K562 (cell line): ENCODE data around the gene STUM. TPM values are rescaled to one million over a fixed set of nuclear protein-coding genes. Genes with fewer than 3 reads are reported as not detected.

Experiments used
- ATAC-seq: fragments of 200-7000 bp; cut with Tn5 transposase; 3 replicates; pipeline ENCODE4 v1.9.1; 2020; ENCODE audit warnings: moderate library complexity
- BruUV-seq: library from RNA; stranded (reverse); fragments of 400-500 nt; replicated peaks from 2 replicates; lab custom pipeline; 2021; lab: Mats Ljungman, UMichigan
- CTCF ChIA-PET: fragments of 300-600 bp; formaldehyde crosslinking; extraction: SDS; loops from one replicate; lab custom pipeline; 2021; ENCODE audit warnings: low intra/inter-chr PET ratio; lab: Yijun Ruan, JAX
- POLR2A ChIA-PET: fragments of 300-600, 350-650 bp; sonication (Branson Sonifier 250); formaldehyde crosslinking; extraction: SDS; loops from one replicate; lab custom pipeline; 2021; ENCODE audit warnings: antibody characterized with exemption, inconsistent platforms; lab: Yijun Ruan, JAX
- DNase-seq, 4 experiments: peaks; one replicate each; pipeline versions ENCODE4 v3.0.0 to v3.0.0-alpha.2; 2011 to 2018; ENCODE audit warnings: low spot score in 3 of 4, mixed read lengths in 3 of 4; ENCODE audit errors: extremely low read depth in 1 of 4
- FAIRE-seq: peaks from 2 replicates; lab custom pipeline; 2011; peaks lifted over from hg19 to GRCh38; lab: Jason Lieb, UNC
- H2AFZ ChIP-seq: 2 replicates; pipeline ENCODE4 v1.6.0; 2011; ENCODE audit warnings: low read depth, low read length, control low read depth, inconsistent platforms
- H3K27ac ChIP-seq: fragments of 200-600 bp; 3 replicates; pipeline ENCODE4 v1.8.0; 2011; ENCODE audit warnings: low read depth, mild to moderate bottlenecking, control low read depth, inconsistent platforms, low read length, moderate library complexity, mixed read lengths; ENCODE audit errors: extremely low read depth
- H3K27me3 ChIP-seq, 2 experiments: fragments of 300-600 bp in 1 of 2; 2 replicates in 1 of 2; 3 replicates in 1 of 2; pipeline versions ENCODE4 v1.6.0 to v1.8.0; 2011; ENCODE audit warnings: inconsistent platforms in 2 of 2, low read length in 2 of 2, mild to moderate bottlenecking in 1 of 2, mixed read lengths in 1 of 2, moderate library complexity in 1 of 2; ENCODE audit not compliant: control insufficient read depth in 2 of 2, insufficient read depth in 2 of 2
- H3K36me3 ChIP-seq: fragments of 300-600 bp; 3 replicates; pipeline ENCODE4 v1.8.0; 2011; ENCODE audit warnings: mild to moderate bottlenecking, low read length, inconsistent platforms; ENCODE audit not compliant: control insufficient read depth, insufficient read depth
- H3K4me1 ChIP-seq, 2 experiments: fragments of 200-600 bp in 1 of 2; replicated peaks in 1 of 2; 2 replicates in 1 of 2; 3 replicates in 1 of 2; pipeline versions ENCODE4 v1.5.1 to v1.8.0; 2011; ENCODE audit warnings: inconsistent platforms in 2 of 2, low read length in 2 of 2, mild to moderate bottlenecking in 1 of 2, mixed read lengths in 1 of 2, moderate library complexity in 1 of 2; ENCODE audit not compliant: control insufficient read depth in 2 of 2, insufficient read depth in 2 of 2
- H3K4me2 ChIP-seq: 2 replicates; pipeline ENCODE4 v1.6.1; 2011; ENCODE audit warnings: low read length, control low read depth, inconsistent platforms, mixed read lengths; ENCODE audit not compliant: insufficient read depth
- H3K4me3 ChIP-seq: fragments of 200-600 bp; sonication (generic), shearing (Covaris generic); 2 replicates; pipeline ENCODE4 v1.5.1; 2016; ENCODE audit warnings: control low read depth, inconsistent platforms
- H3K79me2 ChIP-seq: fragments of 200-600 bp; 3 replicates; pipeline ENCODE4 v1.8.0; 2011; ENCODE audit warnings: low read length, inconsistent platforms; ENCODE audit not compliant: control insufficient read depth, insufficient read depth
- H3K9ac ChIP-seq, 2 experiments: 2 replicates each; pipeline versions ENCODE4 v1.6.0 to v1.6.1; 2011; ENCODE audit warnings: low read depth in 2 of 2, low read length in 2 of 2, control low read depth in 1 of 2, inconsistent platforms in 1 of 2, mild to moderate bottlenecking in 1 of 2, mixed read lengths in 1 of 2; ENCODE audit not compliant: insufficient read depth in 1 of 2
- H3K9me1 ChIP-seq: one replicate; pipeline ENCODE4 v1.6.0; 2011; ENCODE audit warnings: inconsistent platforms, mild to moderate bottlenecking, low read length, moderate library complexity; ENCODE audit not compliant: control insufficient read depth, insufficient read depth
- H3K9me3 ChIP-seq: replicated peaks from 2 replicates; pipeline ENCODE4 v1.5.1; 2011; ENCODE audit warnings: low read depth, low read length, inconsistent platforms; ENCODE audit not compliant: control insufficient read depth, insufficient read depth
- H4K20me1 ChIP-seq: replicated peaks from 2 replicates; pipeline ENCODE4 v1.6.1; 2011; ENCODE audit warnings: low read length, inconsistent platforms, mixed read lengths; ENCODE audit not compliant: control insufficient read depth, insufficient read depth
- ARNT ChIP-seq, 2 experiments: fragments of 450-650 bp; IDR thresholded peaks; 2 replicates each; pipeline ENCODE4 v1.6.1; 2016; ENCODE audit warnings: mild to moderate bottlenecking in 1 of 2
- CBFA2T3 ChIP-seq: fragments of 450-650 bp; IDR thresholded peaks from 2 replicates; pipeline ENCODE4 v1.6.1; 2017
- HDAC1 ChIP-seq, 2 experiments: fragments of 450-650 bp; IDR thresholded peaks; 2 replicates each; pipeline ENCODE4 v1.6.1; 2016 to 2017; ENCODE audit warnings: inconsistent platforms in 1 of 2, mild to moderate bottlenecking in 1 of 2, moderate library complexity in 1 of 2
- HNRNPLL ChIP-seq: fragments of 200-400 bp; formaldehyde crosslinking; IDR thresholded peaks from 2 replicates; pipeline ENCODE4 v1.6.1; 2017; ENCODE audit warnings: low read length, low read depth, mild to moderate bottlenecking; ENCODE audit not compliant: poor library complexity, severe bottlenecking
- HOXB6 ChIP-seq: fragments of 250-450 bp; sonication (Bioruptor Pico); IDR thresholded peaks from 2 replicates; pipeline ENCODE4 v1.5.1; 2022; ENCODE audit warnings: mild to moderate bottlenecking, borderline replicate concordance
- NR1H2 ChIP-seq: sonication (generic); formaldehyde crosslinking; IDR thresholded peaks from 2 replicates; pipeline ENCODE4 v1.4.0; 2020; ENCODE audit warnings: mild to moderate bottlenecking, missing genetic modification reagents
- STAT5B ChIP-seq: fragments of 250-450 bp; sonication (Bioruptor Pico); IDR thresholded peaks from 2 replicates; pipeline ENCODE4 v1.8.0; 2021; ENCODE audit warnings: mild to moderate bottlenecking, inconsistent platforms
- ZNF133 ChIP-seq: fragments of 250-450 bp; sonication (Bioruptor Pico); IDR thresholded peaks from 2 replicates; pipeline ENCODE4 v1.4.0; 2020; ENCODE audit warnings: mild to moderate bottlenecking
- ZNF140 ChIP-seq: fragments of 250-450 bp; sonication (Bioruptor Pico); IDR thresholded peaks from 2 replicates; pipeline ENCODE4 v1.8.0; 2021; ENCODE audit warnings: moderate library complexity, mild to moderate bottlenecking, inconsistent platforms
- ZNF165 ChIP-seq: fragments of 250-450 bp; sonication (Bioruptor Pico); IDR thresholded peaks from 2 replicates; pipeline ENCODE4 v1.4.0; 2020; ENCODE audit warnings: borderline replicate concordance
- ZNF184 ChIP-seq: sonication (generic); formaldehyde crosslinking; IDR thresholded peaks from 2 replicates; pipeline ENCODE4 v1.5.0; 2020; ENCODE audit warnings: missing genetic modification reagents
- ZNF316 ChIP-seq: fragments of 450-650 bp; IDR thresholded peaks from 2 replicates; pipeline ENCODE4 v1.6.1; 2016
- ZNF668 ChIP-seq: fragments of 250-450 bp; sonication (Bioruptor Pico); IDR thresholded peaks from 2 replicates; pipeline ENCODE4 v1.8.0; 2022; ENCODE audit warnings: mild to moderate bottlenecking, inconsistent platforms
- ZNF778 ChIP-seq: fragments of 450-650 bp; formaldehyde crosslinking; IDR thresholded peaks from 2 replicates; pipeline ENCODE4 v1.4.0; 2020; ENCODE audit warnings: mild to moderate bottlenecking, moderate library complexity
- WGBS: fragments of 100-300 bp; shearing (Covaris generic); methylation state at CpG from one replicate; pipeline ENCODE4 v1.1.6; 2016; ENCODE audit warnings: low coverage, mixed read lengths; ENCODE audit not compliant: insufficient coverage; ENCODE audit errors: missing lambda C conversion rate; 5-methylcytosine and 5-hydroxymethylcytosine counted together
- in situ Hi-C: fragments of 300-500 bp; cut with MboI; formaldehyde crosslinking; loops from 4 replicates; pipeline ENCODE4 v1.15.0; 2018; ENCODE audit warnings: inconsistent platforms, mixed read lengths
- intact Hi-C: fragments of 100-400 bp; cut with micrococcal nuclease; formaldehyde crosslinking; loops from 2 replicates; pipeline ENCODE4 v1.14.2; 2022
- polyA plus RNA-seq, 8 experiments: library from polyadenylated mRNA; depleted of rRNA in 4 of 8; stranded (reverse) in 5 of 8; unstranded in 3 of 8; fragments of >200 nt; fragmentation: Nextera tagmentation in 2 of 8; fragmentation: Illumina TruSeq in 1 of 8; extraction: Ambion mirVana in 2 of 8; extraction: Trizol in 1 of 8; gene quantifications; 2 replicates each; pipeline versions ENCODE4 v1.2.1 to v1.2.3, GENCODE V29; 2011 to 2014; ENCODE audit warnings: inconsistent platforms in 1 of 8, missing spikeins in 1 of 8
- total RNA-seq, 7 experiments: library from RNA; depleted of rRNA in 6 of 7; stranded (reverse); fragments of >200 nt in 6 of 7; fragmentation: Illumina TruSeq in 2 of 7; extraction: Trizol in 2 of 7; gene quantifications; 2 replicates each; pipeline versions ENCODE4 v1.2.1 to v1.2.3, GENCODE V29; 2011 to 2021; ENCODE audit warnings: low replicate concordance in 1 of 7
- TF ChIP-seq, protein P1 (sequence below): sonication (generic); IDR thresholded peaks from 2 replicates; pipeline ENCODE4 v1.6.1; 2016
- TF ChIP-seq, protein P2 (sequence below), 2 experiments: fragments of 450-650 bp; IDR thresholded peaks; 2 replicates each; pipeline ENCODE4 v1.6.1; 2018; ENCODE audit warnings: mild to moderate bottlenecking in 2 of 2, low read depth in 1 of 2; ENCODE audit not compliant: partially characterized antibody in 2 of 2

STUM gene
- total and polyA plus RNA-seq, 9 of the 15 experiments (the other 6 are each of a cell fraction or from before 2014, with no cell fraction given), result not detected

DNA sequence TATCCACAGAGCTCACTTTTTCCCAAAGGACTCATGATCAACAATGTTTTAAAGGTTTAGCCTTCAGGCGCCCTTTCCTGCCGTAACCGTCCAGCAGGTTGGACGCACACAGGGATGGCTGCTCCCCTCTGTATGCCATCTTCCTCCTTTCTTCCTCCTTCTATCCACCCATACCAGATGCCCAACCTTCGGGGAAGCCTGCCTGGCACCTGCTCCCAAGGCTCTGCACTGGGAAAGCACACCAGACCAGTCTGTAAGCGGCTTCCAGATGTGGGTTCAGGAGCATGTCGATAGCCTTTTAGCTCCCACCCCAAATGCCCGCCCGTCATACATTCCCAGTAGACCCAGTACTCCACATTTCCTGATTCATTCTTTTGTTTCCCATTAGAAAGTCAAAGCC lies 52.9 kb downstream of the STUM start:
- H3K9ac ChIP-seq, result no peak overlapping the region
- H3K36me3 ChIP-seq, result no peaks in the 10 kb centered on the region
- DNase-seq (no peak), FAIRE-seq (no peak), ATAC-seq (no peak)
- H3K27ac ChIP-seq, result no peak overlapping the region
- H3K4me3 ChIP-seq, result no peak overlapping the region
- no peak overlapping the region for H3K4me2 ChIP-seq
- H3K9me1 ChIP-seq, result no peaks in the 10 kb centered on the region
- peaks cover 54 to 88% of the 10 kb centered on the region in 2 experiments for H3K27me3 ChIP-seq
- no peaks in the 10 kb centered on the region for H3K79me2 ChIP-seq
- WGBS, result under 1% methylated on average over 9 of the region's 9 CpGs
- BruUV-seq, result no TSS peak
- ChIA-PET CTCF (no interaction called here), POLR2A (no interaction called here)
- H3K9me3 ChIP-seq, result no peaks in the 10 kb centered on the region
- in situ Hi-C loops (no loop called here), intact Hi-C loops (loop anchor here (10.0 kb wide), 1 partner anchor 477 kb away; no protein-coding TSS in a partner anchor)
- TF ChIP-seq ZNF133 (CRISPR knock-in tag), result no peak
- no peak for TF ChIP-seq ZNF140 (CRISPR knock-in tag)
- no peak for TF ChIP-seq ZNF778 (CRISPR knock-in tag)
- TF ChIP-seq, protein P1, sequence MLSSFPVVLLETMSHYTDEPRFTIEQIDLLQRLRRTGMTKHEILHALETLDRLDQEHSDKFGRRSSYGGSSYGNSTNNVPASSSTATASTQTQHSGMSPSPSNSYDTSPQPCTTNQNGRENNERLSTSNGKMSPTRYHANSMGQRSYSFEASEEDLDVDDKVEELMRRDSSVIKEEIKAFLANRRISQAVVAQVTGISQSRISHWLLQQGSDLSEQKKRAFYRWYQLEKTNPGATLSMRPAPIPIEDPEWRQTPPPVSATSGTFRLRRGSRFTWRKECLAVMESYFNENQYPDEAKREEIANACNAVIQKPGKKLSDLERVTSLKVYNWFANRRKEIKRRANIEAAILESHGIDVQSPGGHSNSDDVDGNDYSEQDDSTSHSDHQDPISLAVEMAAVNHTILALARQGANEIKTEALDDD, result no peak
- no peak for TF ChIP-seq NR1H2 (CRISPR knock-in tag)
- TF ChIP-seq HNRNPLL, result no peak
- TF ChIP-seq, protein P2, sequence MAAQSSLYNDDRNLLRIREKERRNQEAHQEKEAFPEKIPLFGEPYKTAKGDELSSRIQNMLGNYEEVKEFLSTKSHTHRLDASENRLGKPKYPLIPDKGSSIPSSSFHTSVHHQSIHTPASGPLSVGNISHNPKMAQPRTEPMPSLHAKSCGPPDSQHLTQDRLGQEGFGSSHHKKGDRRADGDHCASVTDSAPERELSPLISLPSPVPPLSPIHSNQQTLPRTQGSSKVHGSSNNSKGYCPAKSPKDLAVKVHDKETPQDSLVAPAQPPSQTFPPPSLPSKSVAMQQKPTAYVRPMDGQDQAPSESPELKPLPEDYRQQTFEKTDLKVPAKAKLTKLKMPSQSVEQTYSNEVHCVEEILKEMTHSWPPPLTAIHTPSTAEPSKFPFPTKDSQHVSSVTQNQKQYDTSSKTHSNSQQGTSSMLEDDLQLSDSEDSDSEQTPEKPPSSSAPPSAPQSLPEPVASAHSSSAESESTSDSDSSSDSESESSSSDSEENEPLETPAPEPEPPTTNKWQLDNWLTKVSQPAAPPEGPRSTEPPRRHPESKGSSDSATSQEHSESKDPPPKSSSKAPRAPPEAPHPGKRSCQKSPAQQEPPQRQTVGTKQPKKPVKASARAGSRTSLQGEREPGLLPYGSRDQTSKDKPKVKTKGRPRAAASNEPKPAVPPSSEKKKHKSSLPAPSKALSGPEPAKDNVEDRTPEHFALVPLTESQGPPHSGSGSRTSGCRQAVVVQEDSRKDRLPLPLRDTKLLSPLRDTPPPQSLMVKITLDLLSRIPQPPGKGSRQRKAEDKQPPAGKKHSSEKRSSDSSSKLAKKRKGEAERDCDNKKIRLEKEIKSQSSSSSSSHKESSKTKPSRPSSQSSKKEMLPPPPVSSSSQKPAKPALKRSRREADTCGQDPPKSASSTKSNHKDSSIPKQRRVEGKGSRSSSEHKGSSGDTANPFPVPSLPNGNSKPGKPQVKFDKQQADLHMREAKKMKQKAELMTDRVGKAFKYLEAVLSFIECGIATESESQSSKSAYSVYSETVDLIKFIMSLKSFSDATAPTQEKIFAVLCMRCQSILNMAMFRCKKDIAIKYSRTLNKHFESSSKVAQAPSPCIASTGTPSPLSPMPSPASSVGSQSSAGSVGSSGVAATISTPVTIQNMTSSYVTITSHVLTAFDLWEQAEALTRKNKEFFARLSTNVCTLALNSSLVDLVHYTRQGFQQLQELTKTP (IDR thresholded peaks at IDR 0.05; ENCODE audit: low read depth in 1 of 2, partially characterized antibody in 2 of 2), result no peak
- no peak for TF ChIP-seq ZNF184 (CRISPR knock-in tag)
- no peak for TF ChIP-seq ZNF668 (CRISPR knock-in tag)
- TF ChIP-seq HDAC1 (IDR thresholded peaks at IDR 0.05), result no peak
- TF ChIP-seq ARNT (IDR thresholded peaks at IDR 0.05), result no peak
- TF ChIP-seq ZNF316, result no peak
- no peak for TF ChIP-seq ZNF165 (CRISPR knock-in tag)
- no peak for TF ChIP-seq CBFA2T3
- no peak for TF ChIP-seq HOXB6 (CRISPR knock-in tag)
- no peak for TF ChIP-seq STAT5B (CRISPR knock-in tag)
- no peak overlapping the region for H2AFZ ChIP-seq
- peaks cover 0 to 8% of the 10 kb centered on the region in 2 experiments; a peak in 1 of 5 replicates for H3K4me1 ChIP-seq
- no peaks in the 10 kb centered on the region for H4K20me1 ChIP-seq
